ENCODE measurements around the gene LGALS9B.
"Not testable (repeated sequence)": the region's sequence is repeated elsewhere in the genome, so short reads cannot be mapped to it uniquely, and the experiment has no call there.

The LGALS9B gene

GRCh38 chr17:20443632-20444031 is 23.7 kb downstream of the LGALS9B start:
- not testable (repeated sequence) for H3K4me3 ChIP-seq (ENCODE audit: low read length); H3K27me3 ChIP-seq (ENCODE audit: control insufficient read depth, insufficient read depth, low read length); H3K9ac ChIP-seq (ENCODE audit: low read length); H3K9me3 ChIP-seq (ENCODE audit: control insufficient read depth, low read depth, low read length); H3K36me3 ChIP-seq (ENCODE audit: control insufficient read depth, low read depth, low read length); H3K27ac ChIP-seq (ENCODE audit: low read length); H3K4me1 ChIP-seq (ENCODE audit: control insufficient read depth, low read depth, low read length)

GRCh38 chr17:20440665-20441064 is 26.7 kb downstream of the LGALS9B start:
- not testable (repeated sequence) for H3K9me3 ChIP-seq (ENCODE audit: control insufficient read depth, low read depth, low read length); H3K9ac ChIP-seq (ENCODE audit: low read length); H3K4me1 ChIP-seq (ENCODE audit: control insufficient read depth, low read depth, low read length); H3K27me3 ChIP-seq (ENCODE audit: control insufficient read depth, insufficient read depth, low read length); H3K36me3 ChIP-seq (ENCODE audit: control insufficient read depth, low read depth, low read length); H3K4me3 ChIP-seq (ENCODE audit: low read length); H3K27ac ChIP-seq (ENCODE audit: low read length)

DNA sequence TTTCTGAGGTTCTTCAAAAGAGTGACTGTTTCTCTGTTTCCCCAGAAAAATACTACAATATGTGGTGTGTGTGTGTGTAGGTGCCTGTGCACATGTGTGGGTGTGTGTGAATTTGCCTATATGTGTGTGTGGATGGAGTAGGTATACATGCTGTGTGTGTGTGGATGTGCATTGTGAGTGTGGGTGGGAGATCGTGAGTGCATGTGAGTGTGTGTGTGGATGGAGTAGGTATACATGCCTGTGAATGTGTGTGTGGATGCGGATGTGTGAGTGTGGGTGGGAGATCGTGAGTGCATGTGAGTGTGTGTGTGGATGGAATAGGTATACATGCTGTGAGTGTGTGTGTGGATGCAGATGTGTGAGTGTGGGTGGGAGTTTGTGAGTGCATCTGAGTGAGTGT is 32.2 kb downstream of the LGALS9B start:
- H3K4me1 ChIP-seq (ENCODE audit: control insufficient read depth, low read depth, low read length); H3K27me3 ChIP-seq (ENCODE audit: control insufficient read depth, insufficient read depth, low read length); H3K9me3 ChIP-seq (ENCODE audit: control insufficient read depth, low read depth, low read length); H3K27ac ChIP-seq (ENCODE audit: low read length); H3K9ac ChIP-seq (ENCODE audit: low read length); H3K4me3 ChIP-seq (ENCODE audit: low read length); H3K36me3 ChIP-seq (ENCODE audit: control insufficient read depth, low read depth, low read length): not testable (repeated sequence)

GRCh38 chr17:20433382-20433781 is 34.0 kb downstream of the LGALS9B start:
- not testable (repeated sequence) for H3K9me3 ChIP-seq (ENCODE audit: control insufficient read depth, low read depth, low read length); H3K36me3 ChIP-seq (ENCODE audit: control insufficient read depth, low read depth, low read length); H3K27me3 ChIP-seq (ENCODE audit: control insufficient read depth, insufficient read depth, low read length); H3K9ac ChIP-seq (ENCODE audit: low read length); H3K4me3 ChIP-seq (ENCODE audit: low read length); H3K4me1 ChIP-seq (ENCODE audit: control insufficient read depth, low read depth, low read length); H3K27ac ChIP-seq (ENCODE audit: low read length)

GRCh38 chr17:20427264-20427663 is 40.1 kb downstream of the LGALS9B start:
- H3K4me3 ChIP-seq (ENCODE audit: low read length); H3K27me3 ChIP-seq (ENCODE audit: control insufficient read depth, insufficient read depth, low read length); H3K9me3 ChIP-seq (ENCODE audit: control insufficient read depth, low read depth, low read length); H3K9ac ChIP-seq (ENCODE audit: low read length); H3K4me1 ChIP-seq (ENCODE audit: control insufficient read depth, low read depth, low read length); H3K27ac ChIP-seq (ENCODE audit: low read length); H3K36me3 ChIP-seq (ENCODE audit: control insufficient read depth, low read depth, low read length): not testable (repeated sequence)

- H3K36me3 ChIP-seq (ENCODE audit: control insufficient read depth, low read depth, low read length); H3K4me3 ChIP-seq (ENCODE audit: low read length); H3K4me1 ChIP-seq (ENCODE audit: control insufficient read depth, low read depth, low read length); H3K27me3 ChIP-seq (ENCODE audit: control insufficient read depth, insufficient read depth, low read length); H3K9me3 ChIP-seq (ENCODE audit: control insufficient read depth, low read depth, low read length); H3K27ac ChIP-seq (ENCODE audit: low read length); H3K9ac ChIP-seq (ENCODE audit: low read length): not testable (repeated sequence)
These were observed 44.5 kb downstream of the LGALS9B start for GRCh38 chr17:20422826-20423225.

GRCh38 chr17:20418838-20419237 is 48.5 kb downstream of the LGALS9B start:
- H3K27ac ChIP-seq (ENCODE audit: low read length); H3K4me1 ChIP-seq (ENCODE audit: control insufficient read depth, low read depth, low read length); H3K36me3 ChIP-seq (ENCODE audit: control insufficient read depth, low read depth, low read length); H3K4me3 ChIP-seq (ENCODE audit: low read length); H3K27me3 ChIP-seq (ENCODE audit: control insufficient read depth, insufficient read depth, low read length); H3K9ac ChIP-seq (ENCODE audit: low read length); H3K9me3 ChIP-seq (ENCODE audit: control insufficient read depth, low read depth, low read length): not testable (repeated sequence)

GRCh38 chr17:20417492-20418080 is 49.8 kb downstream of the LGALS9B start:
- not testable (repeated sequence) for H3K27me3 ChIP-seq (ENCODE audit: control insufficient read depth, insufficient read depth, low read length); H3K36me3 ChIP-seq (ENCODE audit: control insufficient read depth, low read depth, low read length); H3K9me3 ChIP-seq (ENCODE audit: control insufficient read depth, low read depth, low read length); H3K4me1 ChIP-seq (ENCODE audit: control insufficient read depth, low read depth, low read length); H3K4me3 ChIP-seq (ENCODE audit: low read length); H3K9ac ChIP-seq (ENCODE audit: low read length); H3K27ac ChIP-seq (ENCODE audit: low read length)

- not testable (repeated sequence) for H3K9me3 ChIP-seq (ENCODE audit: control insufficient read depth, low read depth, low read length); H3K4me1 ChIP-seq (ENCODE audit: control insufficient read depth, low read depth, low read length); H3K36me3 ChIP-seq (ENCODE audit: control insufficient read depth, low read depth, low read length); H3K4me3 ChIP-seq (ENCODE audit: low read length); H3K27me3 ChIP-seq (ENCODE audit: control insufficient read depth, insufficient read depth, low read length); H3K27ac ChIP-seq (ENCODE audit: low read length); H3K9ac ChIP-seq (ENCODE audit: low read length)
These were observed 50.9 kb downstream of the LGALS9B start for GRCh38 chr17:20416381-20416911.

DNA sequence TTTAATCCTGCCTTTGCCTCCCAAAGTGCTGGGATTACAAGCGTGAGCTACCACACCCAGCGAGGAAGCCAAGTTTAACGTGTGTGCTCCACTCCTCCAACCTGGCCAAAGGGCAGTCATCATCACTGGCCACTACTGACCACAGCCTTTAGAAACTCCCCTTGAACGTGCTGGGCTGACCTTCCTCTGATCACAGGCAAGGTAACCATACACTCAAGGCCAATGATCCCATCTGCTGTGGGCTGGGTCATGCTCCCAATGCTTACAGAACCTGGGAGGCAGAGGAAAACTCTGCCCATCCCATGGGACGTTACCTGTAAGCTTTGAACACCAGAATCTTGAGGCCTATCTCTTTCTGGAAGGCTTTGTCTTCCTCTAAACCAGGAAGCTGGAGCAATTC is 51.9 kb downstream of the LGALS9B start:
- H3K4me1 ChIP-seq (ENCODE audit: control insufficient read depth, low read depth, low read length); H3K9me3 ChIP-seq (ENCODE audit: control insufficient read depth, low read depth, low read length); H3K9ac ChIP-seq (ENCODE audit: low read length); H3K4me3 ChIP-seq (ENCODE audit: low read length); H3K27me3 ChIP-seq (ENCODE audit: control insufficient read depth, insufficient read depth, low read length); H3K36me3 ChIP-seq (ENCODE audit: control insufficient read depth, low read depth, low read length); H3K27ac ChIP-seq (ENCODE audit: low read length): not testable (repeated sequence)

DNA sequence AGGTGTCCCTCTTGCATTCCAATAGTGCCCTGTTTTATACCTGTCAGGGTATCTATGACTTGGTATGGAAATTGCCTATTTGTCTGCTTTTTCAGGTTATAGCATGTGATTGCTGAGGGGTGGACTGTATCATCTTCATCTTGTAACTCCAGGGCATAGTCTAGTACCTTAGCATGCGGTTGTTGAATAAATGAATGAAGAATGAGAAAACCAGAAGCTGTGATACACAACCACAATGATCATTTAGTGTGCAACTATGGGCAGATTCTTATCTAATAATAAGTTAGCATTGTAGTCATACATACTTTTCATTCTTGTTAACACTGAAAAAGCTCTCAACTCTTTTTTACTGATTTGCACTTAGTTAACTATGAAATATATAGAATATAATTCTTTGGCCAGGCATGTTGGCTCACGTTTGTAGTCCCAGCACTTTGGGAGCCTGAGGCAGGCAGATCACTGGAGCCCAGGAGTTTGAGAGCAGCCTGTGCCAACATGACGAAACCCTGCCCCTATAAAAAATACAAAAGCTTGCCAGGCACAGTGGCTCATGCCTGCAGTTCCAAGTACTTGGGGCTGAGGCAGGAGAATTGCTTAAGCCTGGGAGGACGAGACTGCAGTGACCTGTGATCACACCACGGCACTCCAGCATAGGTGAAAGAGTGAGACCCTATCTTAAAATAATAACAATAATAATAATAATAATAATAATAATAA is 65.9 kb downstream of the LGALS9B start:
- H3K36me3 ChIP-seq (ENCODE audit: control insufficient read depth, low read depth, low read length); H3K9ac ChIP-seq (ENCODE audit: low read length); H3K9me3 ChIP-seq (ENCODE audit: control insufficient read depth, low read depth, low read length); H3K27ac ChIP-seq (ENCODE audit: low read length); H3K4me3 ChIP-seq (ENCODE audit: low read length); H3K4me1 ChIP-seq (ENCODE audit: control insufficient read depth, low read depth, low read length); H3K27me3 ChIP-seq (ENCODE audit: control insufficient read depth, insufficient read depth, low read length): not testable (repeated sequence)

GRCh38 chr17:20400559-20401305 is 66.6 kb downstream of the LGALS9B start:
- H3K9me3 ChIP-seq (ENCODE audit: control insufficient read depth, low read depth, low read length); H3K27me3 ChIP-seq (ENCODE audit: control insufficient read depth, insufficient read depth, low read length); H3K4me3 ChIP-seq (ENCODE audit: low read length); H3K9ac ChIP-seq (ENCODE audit: low read length); H3K27ac ChIP-seq (ENCODE audit: low read length); H3K36me3 ChIP-seq (ENCODE audit: control insufficient read depth, low read depth, low read length); H3K4me1 ChIP-seq (ENCODE audit: control insufficient read depth, low read depth, low read length): not testable (repeated sequence)
